Mesendoderm (in vitro differentiated cells): ENCODE measurements around the gene ATAD5.

Experiments used
- DNase-seq: peaks from one replicate; pipeline ENCODE4 v3.0.0; 2013
- H2AK5ac ChIP-seq: 2 replicates; pipeline ENCODE4 v1.6.1; 2013; ENCODE audit warnings: low read length, inconsistent platforms
- H2BK120ac ChIP-seq: 2 replicates; pipeline ENCODE4 v1.6.1; 2013; ENCODE audit warnings: low read depth, mild to moderate bottlenecking, low read length, moderate library complexity, mixed read lengths
- H2BK15ac ChIP-seq: replicated peaks from 2 replicates; pipeline ENCODE4 v1.6.1; 2013; ENCODE audit warnings: low read depth, mild to moderate bottlenecking, moderate library complexity
- H2BK5ac ChIP-seq: 2 replicates; pipeline ENCODE4 v1.6.1; 2013; ENCODE audit warnings: low read length, inconsistent platforms
- H3K18ac ChIP-seq: 2 replicates; pipeline ENCODE4 v1.6.1; 2013; ENCODE audit warnings: mild to moderate bottlenecking, low read length, mixed read lengths
- H3K23ac ChIP-seq: one replicate; pipeline ENCODE4 v1.6.1; 2013; ENCODE audit warnings: low read length
- H3K27ac ChIP-seq: 2 replicates; pipeline ENCODE4 v1.5.1; 2013; ENCODE audit warnings: low read depth, mild to moderate bottlenecking, inconsistent platforms, low read length, moderate library complexity
- H3K27me3 ChIP-seq: 2 replicates; pipeline ENCODE4 v1.6.1; 2013; ENCODE audit warnings: low read length, control low read depth, mild to moderate bottlenecking, inconsistent platforms; ENCODE audit not compliant: insufficient read depth, poor library complexity
- H3K36me3 ChIP-seq: 2 replicates; pipeline ENCODE4 v1.6.1; 2013; ENCODE audit warnings: low read length, inconsistent platforms; ENCODE audit not compliant: control insufficient read depth, insufficient read depth
- H3K4ac ChIP-seq: one replicate; pipeline ENCODE4 v1.6.1; 2013; ENCODE audit warnings: low read depth, mild to moderate bottlenecking, low read length, moderate library complexity
- H3K4me1 ChIP-seq: 2 replicates; pipeline ENCODE4 v1.6.1; 2013; ENCODE audit warnings: low read depth, low read length, inconsistent platforms; ENCODE audit not compliant: control insufficient read depth
- H3K4me2 ChIP-seq: 2 replicates; pipeline ENCODE4 v1.6.1; 2013; ENCODE audit warnings: low read length
- H3K4me3 ChIP-seq: 2 replicates; pipeline ENCODE4 v1.5.1; 2013; ENCODE audit warnings: mild to moderate bottlenecking, low read length
- H3K56ac ChIP-seq: one replicate; pipeline ENCODE4 v1.6.1; 2013; ENCODE audit warnings: low read length
- H3K79me1 ChIP-seq: 2 replicates; pipeline ENCODE4 v1.6.1; 2013; ENCODE audit warnings: low read length, inconsistent platforms
- H3K79me2 ChIP-seq: 2 replicates; pipeline ENCODE4 v1.6.1; 2013; ENCODE audit warnings: mild to moderate bottlenecking, low read length; ENCODE audit not compliant: control insufficient read depth, insufficient read depth
- H3K9ac ChIP-seq: 2 replicates; pipeline ENCODE4 v1.6.1; 2013; ENCODE audit warnings: low read length, inconsistent platforms
- H4K5ac ChIP-seq: one replicate; pipeline ENCODE4 v1.6.1; 2013; ENCODE audit warnings: low read length
- H4K8ac ChIP-seq: one replicate; pipeline ENCODE4 v1.6.1; 2013; ENCODE audit warnings: low read depth, mild to moderate bottlenecking, control low read depth, low read length, moderate library complexity
- WGBS: extraction: QIAGEN DNeasy Blood & Tissue Kit; methylation state at CpG from one replicate; pipeline ENCODE4 v1.1.7; 2013; ENCODE audit warnings: low lambda C conversion rate, missing lambda C conversion rate; ENCODE audit not compliant: insufficient coverage; ENCODE audit errors: extremely low coverage; 5-methylcytosine and 5-hydroxymethylcytosine counted together

The ATAD5 gene

DNA sequence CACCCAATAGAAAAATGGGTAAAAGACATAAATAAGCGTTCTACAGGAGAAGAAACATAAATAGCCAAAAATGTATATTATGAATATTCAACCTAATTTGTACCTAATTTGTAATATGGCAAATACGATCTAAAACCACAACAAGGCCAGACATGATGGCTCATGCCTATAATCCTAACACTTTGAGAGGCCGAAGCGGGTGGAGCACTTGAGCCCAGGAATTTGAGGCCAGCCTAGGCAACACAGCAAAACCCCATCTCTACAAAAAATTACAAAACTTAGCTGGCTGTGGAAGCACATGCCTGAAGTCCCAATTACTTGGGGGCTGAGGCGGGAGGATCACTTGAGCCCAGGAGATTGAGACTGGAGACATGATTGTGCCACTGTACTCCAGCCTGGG lies 37.4 kb upstream of the ATAD5 start:
- H3K9ac ChIP-seq = no peak overlapping the region
- H3K79me2 ChIP-seq = no peaks in the 10 kb centered on the region
- H3K79me1 ChIP-seq = no peaks in the 10 kb centered on the region
- no peak overlapping the region for H2AK5ac ChIP-seq
- H3K36me3 ChIP-seq = peaks cover 7% of the 10 kb centered on the region
- H3K27ac ChIP-seq = no peak overlapping the region
- H2BK15ac ChIP-seq = no peak overlapping the region
- no peaks in the 10 kb centered on the region for H3K27me3 ChIP-seq
- no peak for DNase-seq
- H3K4me1 ChIP-seq = no peaks in the 10 kb centered on the region
- H2BK5ac ChIP-seq = no peak overlapping the region
- no peak overlapping the region for H3K4me2 ChIP-seq
- H3K4me3 ChIP-seq = no peak overlapping the region
- H4K8ac ChIP-seq = no peak overlapping the region
- no peak overlapping the region for H3K4ac ChIP-seq
- no CpG with 5 or more reads among the region's 5 CpGs for WGBS
- no peak overlapping the region for H3K56ac ChIP-seq
- no peak overlapping the region for H3K18ac ChIP-seq
- H3K23ac ChIP-seq = no peak overlapping the region
- H2BK120ac ChIP-seq = no peak overlapping the region
- H4K5ac ChIP-seq = no peak overlapping the region

DNA sequence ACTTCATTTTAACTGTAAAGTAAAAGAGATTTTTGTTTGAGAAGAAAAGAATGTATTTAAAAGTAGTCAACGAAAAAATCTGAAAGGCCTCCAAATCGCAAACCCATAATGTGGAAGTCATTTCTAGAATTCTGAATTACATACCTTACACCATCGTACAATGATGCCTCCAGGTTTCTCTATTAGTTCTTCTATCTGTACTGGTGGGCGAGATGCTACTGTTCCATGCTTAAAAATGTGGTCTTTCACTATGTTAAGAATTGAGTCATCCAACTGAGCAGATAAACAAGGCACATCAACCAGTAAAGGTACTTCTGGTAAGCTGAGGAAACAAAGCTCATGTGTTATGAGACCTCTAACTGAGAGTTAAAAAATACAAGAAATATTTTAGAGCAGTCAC lies 35.8 kb upstream of the ATAD5 start:
- H4K5ac ChIP-seq = no peak overlapping the region
- H3K4me2 ChIP-seq = no peak overlapping the region
- DNase-seq = no peak
- peaks cover 7% of the 10 kb centered on the region for H3K36me3 ChIP-seq
- H3K79me2 ChIP-seq = no peaks in the 10 kb centered on the region
- no peak overlapping the region for H2AK5ac ChIP-seq
- no peak overlapping the region for H3K56ac ChIP-seq
- no peak overlapping the region for H3K9ac ChIP-seq
- H3K18ac ChIP-seq = no peak overlapping the region
- no peaks in the 10 kb centered on the region for H3K4me1 ChIP-seq
- H3K4me3 ChIP-seq = no peak overlapping the region
- H4K8ac ChIP-seq = no peak overlapping the region
- no peak overlapping the region for H3K23ac ChIP-seq
- no peak overlapping the region for H3K27ac ChIP-seq
- WGBS = no CpG with 5 or more reads among the region's 4 CpGs
- H2BK15ac ChIP-seq = no peak overlapping the region
- H2BK120ac ChIP-seq = no peak overlapping the region
- H2BK5ac ChIP-seq = no peak overlapping the region
- no peaks in the 10 kb centered on the region for H3K79me1 ChIP-seq
- H3K4ac ChIP-seq = no peak overlapping the region
- no peaks in the 10 kb centered on the region for H3K27me3 ChIP-seq

DNA sequence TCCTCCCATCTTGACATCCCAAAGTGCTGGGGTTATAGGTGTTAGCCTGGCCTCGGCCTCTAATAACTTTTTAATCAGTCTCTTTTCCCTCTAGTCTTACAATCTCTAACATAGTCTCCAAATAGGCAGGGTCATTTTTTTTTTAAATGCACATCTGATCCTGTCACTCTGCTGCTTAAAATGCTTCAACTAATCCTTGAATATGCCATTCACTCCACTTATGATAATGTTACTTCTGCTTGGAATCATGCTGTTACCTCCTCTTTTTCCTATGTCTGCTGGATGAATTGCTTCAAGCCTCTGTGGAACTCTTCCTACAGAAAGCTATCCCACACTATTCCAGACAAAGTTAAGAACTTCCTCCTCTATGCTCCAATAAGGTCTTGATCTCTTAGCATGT lies 30.1 kb upstream of the ATAD5 start:
- no peak for DNase-seq
- H2AK5ac ChIP-seq = no peak overlapping the region

DNA sequence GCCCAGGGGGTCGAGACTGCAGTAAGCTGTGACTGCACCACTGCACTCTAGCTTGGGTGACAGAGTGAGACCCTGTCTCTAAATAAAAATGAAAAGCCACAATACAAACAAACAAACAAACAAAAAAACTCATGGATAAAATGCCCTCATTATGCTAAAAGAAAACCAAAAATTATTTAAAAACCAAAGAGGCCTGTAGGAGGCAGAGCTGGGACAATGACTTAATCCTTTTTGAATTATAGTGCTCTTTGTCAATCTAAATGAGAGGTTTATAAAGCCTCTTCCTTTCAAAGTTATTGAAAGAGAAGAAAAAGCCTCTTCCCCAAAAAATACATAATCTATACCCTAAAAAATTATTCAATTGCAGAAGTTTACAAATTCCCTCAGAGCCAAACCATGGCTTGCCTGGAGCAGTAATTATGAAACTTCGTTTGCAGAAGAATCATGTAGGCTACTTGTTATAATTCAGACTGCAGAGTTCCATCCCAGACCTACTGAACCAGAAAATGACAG lies 25.8 kb upstream of the ATAD5 start:
- H3K18ac ChIP-seq = no peak overlapping the region
- H3K27me3 ChIP-seq = no peaks in the 10 kb centered on the region
- no peak overlapping the region for H2BK120ac ChIP-seq
- H2BK15ac ChIP-seq = no peak overlapping the region
- no peak overlapping the region for H3K56ac ChIP-seq
- no peak overlapping the region for H3K9ac ChIP-seq
- H2AK5ac ChIP-seq = no peak overlapping the region
- H3K27ac ChIP-seq = no peak overlapping the region
- no peak overlapping the region for H3K4me3 ChIP-seq
- DNase-seq = no peak
- H3K36me3 ChIP-seq = peaks cover 3% of the 10 kb centered on the region
- H3K4ac ChIP-seq = no peak overlapping the region
- H4K8ac ChIP-seq = no peak overlapping the region
- no CpG with 5 or more reads among the region's 2 CpGs for WGBS
- no peak overlapping the region for H4K5ac ChIP-seq
- peaks cover 4% of the 10 kb centered on the region for H3K79me1 ChIP-seq
- no peaks in the 10 kb centered on the region for H3K4me1 ChIP-seq
- H3K4me2 ChIP-seq = no peak overlapping the region
- H3K23ac ChIP-seq = no peak overlapping the region
- H2BK5ac ChIP-seq = no peak overlapping the region
- peaks cover 3% of the 10 kb centered on the region for H3K79me2 ChIP-seq

More for the DNA sequence above, 30.1 kb upstream of the ATAD5 start:
- Histone ChIP-seq H2BK120ac (no peak overlapping the region), H3K9ac (no peak overlapping the region), H3K4me3 (no peak overlapping the region), H2BK15ac (no peak overlapping the region), H3K18ac (no peak overlapping the region), H3K79me2 (no peaks in the 10 kb centered on the region), H3K27ac (no peak overlapping the region), H4K8ac (no peak overlapping the region), H4K5ac (no peak overlapping the region), H2BK5ac (no peak overlapping the region), H3K36me3 (peaks cover 6% of the 10 kb centered on the region), H3K4ac (no peak overlapping the region), H3K79me1 (peaks cover 2% of the 10 kb centered on the region), H3K27me3 (no peaks in the 10 kb centered on the region), H3K23ac (no peak overlapping the region), H3K4me2 (no peak overlapping the region), H3K56ac (no peak overlapping the region), H3K4me1 (no peaks in the 10 kb centered on the region)
- no CpG with 5 or more reads among the region's 1 CpG for WGBS

DNA sequence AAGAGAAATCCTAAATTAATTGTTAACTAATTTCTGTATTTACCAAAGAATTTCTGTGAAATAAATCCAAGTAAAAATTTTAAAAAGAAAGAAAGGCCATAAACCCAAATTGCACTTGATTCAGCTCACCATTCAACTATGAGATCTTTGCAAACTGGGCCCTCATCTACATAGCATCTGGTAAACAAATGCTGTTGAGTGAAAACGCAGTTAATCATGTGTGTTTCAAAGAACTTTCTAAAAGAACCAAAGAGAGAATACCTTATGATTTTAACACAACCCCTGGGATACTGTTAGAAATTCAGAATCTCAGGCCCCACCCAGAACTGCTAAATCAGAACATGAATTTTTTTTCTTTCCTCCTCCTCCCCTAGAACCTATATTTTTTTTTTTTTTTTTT lies 23.9 kb upstream of the ATAD5 start:
- H3K36me3 ChIP-seq = peaks cover 2% of the 10 kb centered on the region
- H3K4me2 ChIP-seq = no peak overlapping the region
- no peak overlapping the region for H3K4me3 ChIP-seq
- DNase-seq = no peak
- no peak overlapping the region for H2BK120ac ChIP-seq
- H3K23ac ChIP-seq = no peak overlapping the region
- WGBS = no CpG with 5 or more reads among the region's 1 CpG
- no peak overlapping the region for H4K5ac ChIP-seq
- no peak overlapping the region for H3K18ac ChIP-seq
- H3K4me1 ChIP-seq = no peaks in the 10 kb centered on the region
- no peak overlapping the region for H3K4ac ChIP-seq
- H4K8ac ChIP-seq = no peak overlapping the region
- H3K27me3 ChIP-seq = no peaks in the 10 kb centered on the region
- no peak overlapping the region for H2AK5ac ChIP-seq
- H2BK15ac ChIP-seq = no peak overlapping the region
- peaks cover 7% of the 10 kb centered on the region for H3K79me2 ChIP-seq
- H2BK5ac ChIP-seq = no peak overlapping the region
- H3K9ac ChIP-seq = no peak overlapping the region
- H3K56ac ChIP-seq = no peak overlapping the region
- H3K27ac ChIP-seq = no peak overlapping the region
- peaks cover 7% of the 10 kb centered on the region for H3K79me1 ChIP-seq

DNA sequence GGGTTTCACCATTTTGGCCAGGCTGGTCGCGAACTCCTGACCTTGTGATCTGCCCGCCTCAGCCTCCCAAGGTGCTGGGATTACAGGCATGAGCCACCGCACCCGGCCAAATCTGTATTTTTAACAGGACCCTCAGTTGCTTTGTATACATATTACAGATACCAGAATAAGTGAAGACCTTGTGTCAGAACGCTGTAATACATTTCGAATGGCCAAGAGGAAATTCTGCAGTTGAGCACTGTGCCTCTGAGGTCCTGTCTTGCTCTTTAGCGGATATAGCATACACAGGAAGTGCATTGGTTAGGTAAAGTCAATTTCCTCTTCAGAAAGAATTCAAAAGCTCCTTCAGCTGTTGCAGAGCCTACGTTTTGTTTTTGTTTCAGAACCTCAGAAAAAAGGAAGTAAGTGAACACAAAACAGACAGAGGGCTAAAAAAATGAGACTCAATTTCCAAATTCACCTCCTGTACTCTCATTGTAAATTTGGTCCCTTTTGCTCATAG lies 22.9 kb upstream of the ATAD5 start:
- peaks cover 7% of the 10 kb centered on the region for H3K79me2 ChIP-seq
- H3K4me3 ChIP-seq = no peak overlapping the region
- no peak overlapping the region for H2BK5ac ChIP-seq
- H3K4ac ChIP-seq = no peak overlapping the region
- H3K56ac ChIP-seq = no peak overlapping the region
- H2AK5ac ChIP-seq = no peak overlapping the region
- no peak overlapping the region for H3K27ac ChIP-seq
- no peak overlapping the region for H2BK15ac ChIP-seq
- no peak for DNase-seq
- no peak overlapping the region for H4K8ac ChIP-seq
- no peaks in the 10 kb centered on the region for H3K4me1 ChIP-seq
- peaks cover 7% of the 10 kb centered on the region for H3K79me1 ChIP-seq
- no peak overlapping the region for H3K23ac ChIP-seq
- H4K5ac ChIP-seq = no peak overlapping the region
- H2BK120ac ChIP-seq = no peak overlapping the region
- H3K4me2 ChIP-seq = no peak overlapping the region
- H3K36me3 ChIP-seq = no peaks in the 10 kb centered on the region
- WGBS = no CpG with 5 or more reads among the region's 9 CpGs
- no peak overlapping the region for H3K9ac ChIP-seq
- H3K18ac ChIP-seq = no peak overlapping the region
- no peaks in the 10 kb centered on the region for H3K27me3 ChIP-seq
